Mononuclear cell (primary cell): ENCODE data around the gene NDOR1. TPM values are rescaled to one million over a fixed set of nuclear protein-coding genes. Genes with fewer than 3 reads are reported as not detected.

Experiments used
- H3K27me3 ChIP-seq: 2 replicates; pipeline ENCODE4 v1.6.0; 2011; ENCODE audit warnings: low read length, control low read depth; ENCODE audit not compliant: insufficient read depth
- H3K4me1 ChIP-seq: 2 replicates; pipeline ENCODE4 v1.5.1; 2011; ENCODE audit warnings: mild to moderate bottlenecking, low read length, control low read depth; ENCODE audit not compliant: insufficient read depth
- H3K4me3 ChIP-seq: 2 replicates; pipeline ENCODE4 v1.5.1; 2011; ENCODE audit warnings: mild to moderate bottlenecking, low read length, moderate library complexity
- H3K9me3 ChIP-seq: 2 replicates; pipeline ENCODE4 v1.5.1; 2011; ENCODE audit warnings: low read depth, mild to moderate bottlenecking, control low read depth, low read length
- total RNA-seq: library from RNA; depleted of rRNA; stranded (reverse); fragments of >200 nt; gene quantifications from one replicate; pipeline ENCODE4 v1.2.3, GENCODE V29; 2012

The NDOR1 gene
- total RNA-seq, 1 donor: 9.2 TPM

GRCh38 chr9:137216188-137216965, 10.9 kb downstream of the NDOR1 start:
- Histone ChIP-seq H3K27me3 (no peaks in the 10 kb centered on the region), H3K4me1 (no peaks in the 10 kb centered on the region), H3K4me3 (no peak overlapping the region), H3K9me3 (no peaks in the 10 kb centered on the region)

DNA sequence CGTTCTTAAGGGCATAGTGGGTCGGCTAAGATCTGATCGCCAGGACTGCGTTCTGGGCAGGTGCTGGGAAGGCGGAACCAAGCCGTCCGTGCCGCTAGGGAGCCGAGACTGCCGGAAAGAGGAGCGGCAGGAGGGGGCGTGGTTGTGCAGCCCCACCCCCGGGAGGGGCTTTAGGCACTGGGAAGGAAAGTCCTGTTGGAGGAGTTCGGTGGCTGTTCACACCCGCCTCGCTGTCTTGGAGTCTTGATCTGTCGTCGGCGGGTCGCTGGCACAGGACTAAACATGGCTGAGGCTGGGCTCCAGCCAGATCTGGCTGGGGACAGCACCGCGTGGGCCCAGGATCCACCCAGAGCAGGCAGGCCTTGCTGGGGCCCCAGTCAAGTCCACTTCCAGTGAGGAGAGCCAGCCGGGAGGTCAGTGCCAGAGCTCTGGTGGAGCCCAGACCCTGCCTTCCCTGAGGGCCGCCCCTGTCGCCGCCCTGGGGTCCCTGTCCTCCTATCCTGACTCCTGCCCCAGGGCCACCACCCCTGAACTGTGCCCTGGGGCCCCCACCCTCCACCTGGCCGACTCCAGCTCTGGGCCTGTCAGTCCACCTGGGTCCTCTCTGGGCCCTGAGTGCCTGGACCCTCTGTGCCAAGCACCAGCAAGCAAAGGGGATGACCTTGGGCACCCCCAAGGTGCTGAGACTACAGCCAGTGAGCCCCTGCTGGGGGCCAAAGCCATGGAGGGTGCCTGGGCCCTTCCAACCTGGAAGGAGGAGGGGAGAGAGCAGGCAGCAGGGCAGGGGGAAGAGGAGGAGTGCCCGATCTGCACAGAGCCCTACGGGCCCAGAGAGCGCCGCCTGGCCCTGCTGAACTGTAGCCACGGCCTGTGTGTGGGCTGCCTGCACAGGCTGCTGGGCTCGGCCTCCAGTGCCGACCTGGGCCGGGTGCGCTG, 12.0 kb downstream of the NDOR1 start:
- Histone ChIP-seq H3K4me1 (peaks cover 3% of the 10 kb centered on the region), H3K9me3 (no peaks in the 10 kb centered on the region), H3K27me3 (no peaks in the 10 kb centered on the region), H3K4me3 (no peak overlapping the region)

GRCh38 chr9:137218212-137218753, 12.8 kb downstream of the NDOR1 start:
- no peaks in the 10 kb centered on the region for H3K9me3 ChIP-seq
- H3K4me1 ChIP-seq: peaks cover 9% of the 10 kb centered on the region
- H3K4me3 ChIP-seq: no peak overlapping the region
- no peaks in the 10 kb centered on the region for H3K27me3 ChIP-seq

DNA sequence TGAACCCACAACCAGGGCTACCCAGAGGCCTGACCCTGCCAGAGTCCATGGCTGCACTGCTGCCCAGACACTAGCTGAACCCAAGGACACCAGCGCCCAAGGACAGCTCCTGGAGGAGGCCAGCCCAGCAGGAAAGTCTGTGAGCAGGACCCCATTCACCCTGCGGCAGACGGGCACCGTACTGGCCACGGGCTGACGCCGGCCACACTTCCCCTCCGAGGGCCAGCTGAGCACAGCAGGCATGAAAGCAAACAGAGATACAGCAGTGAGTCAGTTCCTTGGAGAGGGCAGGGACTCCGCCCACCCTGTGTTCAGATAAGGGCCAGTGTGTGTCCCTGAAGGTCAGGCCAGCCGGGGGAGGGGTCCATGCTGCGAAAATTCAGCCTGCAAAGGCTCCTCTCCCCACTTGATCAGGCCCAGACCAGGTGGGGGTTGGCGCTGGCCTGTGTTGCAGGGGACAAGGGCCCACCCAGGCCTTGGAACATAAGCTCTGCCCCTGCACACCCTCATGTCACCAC, 13.3 kb downstream of the NDOR1 start:
- no peaks in the 10 kb centered on the region for H3K27me3 ChIP-seq

DNA sequence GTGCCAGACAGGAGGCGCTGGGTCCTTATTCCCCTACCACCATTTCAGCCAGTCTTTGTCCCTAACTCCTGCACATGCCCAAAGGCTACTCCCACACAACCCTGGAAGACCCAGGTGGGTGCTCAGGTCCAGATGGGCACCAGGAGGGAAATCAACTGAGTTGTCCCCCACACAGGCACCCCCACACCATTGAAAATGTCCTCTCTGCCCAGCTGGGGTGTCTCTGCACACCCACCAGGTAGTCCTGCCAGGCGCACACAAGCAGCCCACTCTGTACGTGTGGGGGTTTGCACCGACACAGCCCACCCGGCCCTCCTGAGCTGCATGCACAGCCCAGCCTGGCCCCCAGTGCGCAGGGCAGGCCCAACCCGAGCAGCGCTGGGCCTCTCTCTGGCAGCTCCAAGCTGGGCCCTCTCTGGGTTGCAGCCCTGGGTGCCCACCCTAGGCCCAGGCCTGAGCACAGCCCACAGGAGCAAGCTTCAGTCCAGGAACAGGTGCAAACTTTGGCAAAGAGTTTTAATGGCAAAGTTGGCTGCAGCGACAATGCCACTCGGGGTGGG, 14.3 kb downstream of the NDOR1 start:
- H3K9me3 ChIP-seq: no peaks in the 10 kb centered on the region
- no peak overlapping the region for H3K4me3 ChIP-seq
- no peaks in the 10 kb centered on the region for H3K27me3 ChIP-seq
- peaks cover 21% of the 10 kb centered on the region for H3K4me1 ChIP-seq

More for the DNA sequence above, 13.3 kb downstream of the NDOR1 start:
- H3K9me3 ChIP-seq: no peaks in the 10 kb centered on the region
- H3K4me1 ChIP-seq: peaks cover 10% of the 10 kb centered on the region
- no peak overlapping the region for H3K4me3 ChIP-seq

- peaks cover 21% of the 10 kb centered on the region for H3K4me1 ChIP-seq
- H3K4me3 ChIP-seq: no peak overlapping the region
- no peaks in the 10 kb centered on the region for H3K9me3 ChIP-seq
- no peaks in the 10 kb centered on the region for H3K27me3 ChIP-seq
Measured at GRCh38 chr9:137220317-137221094, 15.0 kb downstream of the NDOR1 start.

GRCh38 chr9:137221095-137221505, 15.6 kb downstream of the NDOR1 start:
- Histone ChIP-seq H3K4me3 (no peak overlapping the region), H3K4me1 (peaks cover 21% of the 10 kb centered on the region), H3K27me3 (no peaks in the 10 kb centered on the region), H3K9me3 (no peaks in the 10 kb centered on the region)

DNA sequence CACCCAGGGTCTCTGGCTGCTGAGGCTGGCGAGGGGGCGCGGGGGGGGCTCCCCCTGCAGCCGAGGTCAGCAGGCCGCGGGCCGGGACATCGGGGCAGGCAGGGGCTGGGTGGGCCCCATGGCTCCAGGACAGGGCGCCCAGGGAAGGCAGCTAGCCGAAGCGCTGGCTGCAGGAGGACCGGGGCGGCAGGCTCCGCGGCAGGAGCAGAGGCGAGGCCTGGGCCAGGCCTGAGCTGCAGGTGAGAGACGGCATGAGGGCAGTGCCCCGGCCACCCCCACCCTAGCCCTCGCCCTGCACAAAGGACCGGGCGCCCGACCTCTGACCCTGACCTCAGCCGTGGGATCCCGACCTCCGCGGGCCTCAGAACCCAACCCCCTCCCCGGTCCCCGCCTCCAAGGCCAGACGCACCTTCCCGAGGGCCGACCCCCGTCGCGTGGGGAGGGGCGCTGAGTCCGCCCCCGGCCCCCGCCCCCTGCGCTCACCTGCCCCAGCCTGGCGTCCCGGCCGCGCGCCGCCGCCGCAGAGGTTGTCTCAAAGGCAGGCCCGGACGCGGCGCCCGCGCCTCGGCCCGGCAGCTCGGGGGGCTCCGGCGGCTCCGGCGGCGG, 16.1 kb downstream of the NDOR1 start:
- no peaks in the 10 kb centered on the region for H3K9me3 ChIP-seq
- H3K4me1 ChIP-seq: peaks cover 21% of the 10 kb centered on the region
- H3K4me3 ChIP-seq: no peak overlapping the region
- H3K27me3 ChIP-seq: no peaks in the 10 kb centered on the region

- H3K27me3 ChIP-seq: no peaks in the 10 kb centered on the region
- no peaks in the 10 kb centered on the region for H3K9me3 ChIP-seq
- H3K4me1 ChIP-seq: peaks cover 24% of the 10 kb centered on the region
- H3K4me3 ChIP-seq: peak within 1 kb of the TSS; percentile 41
Measured at GRCh38 chr9:137222190-137223077, 16.9 kb downstream of the NDOR1 start, which contains the start of gene RNF208. RNF208 (minus strand) TSS chr9:137222240; CDS start chr9:137221212, 1,028 bp downstream.

DNA sequence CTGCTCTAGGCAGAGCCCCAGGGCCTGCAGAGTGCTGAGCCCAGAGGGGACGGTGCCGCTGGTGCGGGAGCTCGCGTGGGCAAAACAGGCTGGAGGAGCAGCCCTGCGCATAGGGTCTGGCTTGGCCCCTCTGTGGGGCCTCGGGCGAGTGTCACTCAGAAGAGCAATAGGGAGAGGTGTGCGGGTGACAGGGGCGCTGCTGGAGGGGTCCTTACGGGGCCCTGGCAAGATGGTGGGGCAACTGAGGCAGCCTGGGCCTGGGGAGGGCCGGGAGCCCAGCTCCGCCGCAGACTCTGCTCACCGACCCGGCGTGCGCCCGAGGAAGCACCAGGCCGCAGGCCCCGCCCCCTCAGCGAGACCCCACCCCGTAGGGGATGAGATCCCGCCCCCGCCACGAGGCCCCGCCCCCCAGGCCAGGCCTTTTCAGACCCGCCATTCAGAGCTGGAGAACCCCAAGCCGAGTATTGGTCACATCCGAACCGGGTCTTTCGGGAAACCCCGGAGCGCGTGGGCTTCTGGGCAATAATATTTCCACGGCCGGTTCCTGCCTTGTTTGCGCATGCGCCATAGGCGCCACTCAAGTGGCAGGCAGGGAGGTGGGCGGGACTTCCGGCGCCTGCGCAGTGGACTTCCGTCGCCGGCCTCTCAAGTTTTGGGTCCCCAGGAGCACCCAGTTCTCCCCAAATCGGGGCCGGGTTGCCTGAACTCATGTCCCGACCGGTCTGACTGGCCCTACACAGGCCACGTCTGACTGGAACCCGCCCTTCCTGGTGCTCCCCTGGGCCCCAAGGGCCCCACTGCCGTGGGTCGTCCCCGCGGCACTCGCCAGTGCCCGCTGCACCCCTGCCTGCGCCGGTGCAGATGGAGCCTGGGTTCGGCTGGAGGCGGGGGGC, 17.8 kb downstream of the NDOR1 start:
- H3K4me1 ChIP-seq: peaks cover 24% of the 10 kb centered on the region
- peak overlapping the region; percentile 54 for H3K4me3 ChIP-seq
- H3K9me3 ChIP-seq: no peaks in the 10 kb centered on the region
- no peaks in the 10 kb centered on the region for H3K27me3 ChIP-seq

- no peaks in the 10 kb centered on the region for H3K27me3 ChIP-seq
- H3K9me3 ChIP-seq: no peaks in the 10 kb centered on the region
- H3K4me1 ChIP-seq: peaks cover 24% of the 10 kb centered on the region
- H3K4me3 ChIP-seq: peak within 1 kb of the TSS; percentile 54
Measured at GRCh38 chr9:137224830-137225694, 19.6 kb downstream of the NDOR1 start, which contains the start of gene CYSRT1. CYSRT1 (plus strand) TSS chr9:137225174; CDS start chr9:137225622, 448 bp downstream.
